BE2C (cell line): ENCODE data around the gene METTL6.
A peak's percentile ranks its signal among the peaks of the same experiment; 100 is the strongest.

Experiments used
- DNase-seq: peaks from one replicate; pipeline ENCODE4 v3.0.0-alpha.2; 2020
- H3K27me3 ChIP-seq: fragments of 250-450 bp; sonication (Bioruptor Pico); 2 replicates; pipeline ENCODE4 v1.5.1; 2020; ENCODE audit warnings: mild to moderate bottlenecking
- H3K36me3 ChIP-seq: fragments of 250-450 bp; sonication (Bioruptor Pico); 2 replicates; pipeline ENCODE4 v1.5.1; 2020; ENCODE audit warnings: mild to moderate bottlenecking
- H3K4me1 ChIP-seq: fragments of 250-450 bp; sonication (Bioruptor Pico); 2 replicates; pipeline ENCODE4 v1.5.1; 2020
- H3K4me3 ChIP-seq: 2 replicates; pipeline ENCODE4 v1.5.1; 2011; ENCODE audit warnings: low read depth, low read length
- H3K9me3 ChIP-seq: fragments of 250-450 bp; sonication (Bioruptor Pico); 2 replicates; pipeline ENCODE4 v1.5.1; 2020
- TF ChIP-seq, protein P1 (sequence below): IDR thresholded peaks from 2 replicates; pipeline ENCODE4 v1.5.1; 2012; ENCODE audit warnings: mild to moderate bottlenecking, low read depth, low read length

METTL6 gene

DNA sequence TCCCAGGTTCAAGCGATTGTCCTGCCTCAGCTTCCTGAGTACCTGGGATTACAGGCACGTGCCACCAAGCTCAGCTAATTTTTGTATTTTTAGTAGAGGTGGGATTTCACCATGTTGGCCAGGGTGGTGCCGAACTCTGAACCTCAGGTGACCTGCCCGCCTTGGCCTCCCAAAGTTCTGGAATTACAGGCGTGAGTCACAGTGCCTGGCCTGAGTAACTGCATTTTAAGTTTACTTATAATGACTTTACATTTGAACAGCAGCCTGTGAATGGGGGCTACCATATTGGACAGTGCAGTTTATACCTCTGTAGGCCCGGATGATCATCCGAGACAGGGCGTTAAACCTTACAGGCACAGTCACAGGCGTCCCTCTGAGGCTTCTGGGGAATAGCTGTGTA is 24.8 kb upstream of the METTL6 start:
- H3K27me3 ChIP-seq: no peaks in the 10 kb centered on the region
- no peak overlapping the region for H3K4me3 ChIP-seq
- H3K4me1 ChIP-seq: no peaks in the 10 kb centered on the region
- TF ChIP-seq, protein P1, sequence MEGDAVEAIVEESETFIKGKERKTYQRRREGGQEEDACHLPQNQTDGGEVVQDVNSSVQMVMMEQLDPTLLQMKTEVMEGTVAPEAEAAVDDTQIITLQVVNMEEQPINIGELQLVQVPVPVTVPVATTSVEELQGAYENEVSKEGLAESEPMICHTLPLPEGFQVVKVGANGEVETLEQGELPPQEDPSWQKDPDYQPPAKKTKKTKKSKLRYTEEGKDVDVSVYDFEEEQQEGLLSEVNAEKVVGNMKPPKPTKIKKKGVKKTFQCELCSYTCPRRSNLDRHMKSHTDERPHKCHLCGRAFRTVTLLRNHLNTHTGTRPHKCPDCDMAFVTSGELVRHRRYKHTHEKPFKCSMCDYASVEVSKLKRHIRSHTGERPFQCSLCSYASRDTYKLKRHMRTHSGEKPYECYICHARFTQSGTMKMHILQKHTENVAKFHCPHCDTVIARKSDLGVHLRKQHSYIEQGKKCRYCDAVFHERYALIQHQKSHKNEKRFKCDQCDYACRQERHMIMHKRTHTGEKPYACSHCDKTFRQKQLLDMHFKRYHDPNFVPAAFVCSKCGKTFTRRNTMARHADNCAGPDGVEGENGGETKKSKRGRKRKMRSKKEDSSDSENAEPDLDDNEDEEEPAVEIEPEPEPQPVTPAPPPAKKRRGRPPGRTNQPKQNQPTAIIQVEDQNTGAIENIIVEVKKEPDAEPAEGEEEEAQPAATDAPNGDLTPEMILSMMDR: no peak
- no peaks in the 10 kb centered on the region for H3K36me3 ChIP-seq
- no peak for DNase-seq
- no peaks in the 10 kb centered on the region for H3K9me3 ChIP-seq

DNA sequence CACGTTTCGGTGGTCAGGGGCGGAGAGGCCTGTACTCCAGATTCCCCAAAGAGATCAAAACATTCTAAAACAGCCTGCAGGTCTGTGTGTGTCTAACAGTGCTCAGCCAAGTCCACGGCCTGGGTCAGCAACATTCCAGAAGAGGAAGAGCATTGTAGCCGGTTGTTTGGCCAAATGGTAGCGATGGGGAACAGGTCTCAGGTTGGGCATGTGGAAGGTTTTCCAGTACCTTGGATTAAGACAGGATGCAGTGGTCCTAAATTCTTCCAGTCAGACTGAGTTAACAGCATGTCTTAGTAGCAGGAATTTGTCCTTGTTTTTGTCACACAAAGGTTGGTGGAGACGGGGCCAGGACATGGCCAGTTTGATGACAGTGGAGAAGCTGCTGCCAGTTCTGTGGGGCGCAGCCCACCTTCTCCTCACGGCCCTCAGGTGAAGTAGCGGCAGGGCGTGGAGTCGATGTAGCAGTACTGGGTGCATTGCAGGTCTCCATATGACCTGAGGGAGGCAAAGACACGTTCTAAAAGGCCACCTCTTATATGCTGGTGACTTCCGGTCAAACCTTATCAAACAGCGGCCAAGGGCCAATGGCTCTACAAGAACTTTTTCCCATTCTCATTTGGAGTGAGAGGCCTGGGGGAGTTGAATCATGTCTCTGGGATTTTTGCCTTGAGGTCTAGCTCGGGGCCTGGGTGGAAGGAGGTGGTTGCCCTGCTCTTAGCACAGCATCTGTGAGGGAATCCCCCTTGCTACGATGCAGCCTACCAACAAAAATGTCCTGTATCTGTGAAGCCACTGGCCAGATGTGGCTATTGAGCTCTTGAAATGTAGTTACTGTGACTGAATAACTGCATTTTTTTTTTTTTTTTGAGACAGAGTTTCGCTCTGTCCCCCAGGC is 24.1 kb upstream of the METTL6 start:
- no peak for DNase-seq
- Histone ChIP-seq H3K27me3 (no peaks in the 10 kb centered on the region), H3K4me1 (no peaks in the 10 kb centered on the region), H3K36me3 (no peaks in the 10 kb centered on the region), H3K9me3 (no peaks in the 10 kb centered on the region), H3K4me3 (no peak overlapping the region)
- TF ChIP-seq, protein P1: no peak

DNA sequence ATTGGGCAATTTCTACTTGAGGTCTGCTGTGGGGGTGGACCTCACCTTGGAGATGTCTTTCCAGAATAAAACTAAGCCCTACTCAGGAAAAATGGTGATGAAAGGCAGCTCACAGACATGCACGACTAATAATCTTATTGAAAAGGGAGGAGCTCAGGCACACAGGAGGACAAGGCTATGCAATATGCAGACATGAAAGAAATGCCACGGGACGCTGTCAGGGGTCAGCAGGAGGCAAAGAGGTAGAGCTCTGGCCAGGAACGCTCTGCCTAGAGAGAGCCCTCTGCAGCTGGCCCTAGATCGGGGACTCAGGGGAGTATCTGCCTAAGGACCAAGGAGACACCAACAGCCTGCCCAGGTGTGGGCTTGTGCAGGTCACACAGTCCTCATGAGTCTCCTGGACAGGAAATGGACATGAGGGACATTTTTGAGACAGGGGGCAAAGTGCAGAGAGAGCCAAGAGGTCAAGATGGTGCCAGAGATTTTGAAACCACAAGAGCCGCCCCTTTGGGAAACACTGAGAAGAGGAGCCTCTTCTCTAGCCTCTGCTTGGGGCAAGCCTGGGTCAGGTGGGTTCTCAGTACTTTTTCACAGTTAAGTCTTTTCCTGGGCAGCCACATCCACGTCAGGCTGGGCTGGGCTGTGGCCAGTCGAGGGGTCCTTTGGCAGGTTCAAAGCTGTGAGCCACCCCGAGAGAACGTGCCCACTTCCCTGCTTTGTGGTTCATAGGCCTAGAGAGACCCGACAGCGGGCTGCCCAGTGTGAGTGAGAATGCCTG is 23.3 kb upstream of the METTL6 start:
- TF ChIP-seq, protein P1: no peak
- Histone ChIP-seq H3K4me1 (no peaks in the 10 kb centered on the region), H3K9me3 (no peaks in the 10 kb centered on the region), H3K36me3 (no peaks in the 10 kb centered on the region), H3K27me3 (no peaks in the 10 kb centered on the region), H3K4me3 (no peak overlapping the region)
- no peak for DNase-seq

DNA sequence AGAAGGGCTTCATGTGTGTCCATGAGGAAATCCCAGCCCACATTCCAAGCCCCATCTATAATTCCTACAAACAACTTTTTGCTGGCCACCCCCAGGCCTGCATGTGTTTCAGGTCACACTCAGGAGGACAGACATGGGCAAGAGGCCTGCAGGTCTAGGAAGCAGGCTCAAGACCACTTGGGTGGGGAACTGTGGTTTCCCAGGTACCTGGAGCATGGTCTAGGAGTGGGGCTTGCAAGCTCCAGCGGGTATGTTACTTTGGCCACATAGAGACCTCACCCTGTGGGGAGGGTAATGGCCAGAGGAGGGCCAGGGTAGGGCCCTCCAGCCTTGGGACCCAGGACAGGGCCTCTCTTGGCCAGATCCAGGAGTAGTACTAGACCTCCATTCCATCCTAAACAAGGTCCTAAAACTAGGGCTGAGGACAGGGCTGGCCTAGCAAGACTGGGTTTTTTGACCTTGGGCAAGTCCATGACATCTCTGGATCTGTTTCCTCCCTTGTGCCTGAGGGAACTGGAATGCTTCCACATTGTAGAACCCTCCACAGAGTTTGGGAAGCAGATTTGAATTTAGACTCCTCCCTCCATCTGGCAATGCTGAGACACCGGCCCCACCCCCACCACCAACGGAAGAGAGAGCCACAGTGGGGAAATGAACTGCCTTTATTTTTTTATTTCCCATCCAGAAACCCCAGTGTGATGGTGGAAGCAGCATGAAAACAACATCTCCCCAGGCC is 22.3 kb upstream of the METTL6 start:
- TF ChIP-seq, protein P1: no peak
- no peak for DNase-seq

DNA sequence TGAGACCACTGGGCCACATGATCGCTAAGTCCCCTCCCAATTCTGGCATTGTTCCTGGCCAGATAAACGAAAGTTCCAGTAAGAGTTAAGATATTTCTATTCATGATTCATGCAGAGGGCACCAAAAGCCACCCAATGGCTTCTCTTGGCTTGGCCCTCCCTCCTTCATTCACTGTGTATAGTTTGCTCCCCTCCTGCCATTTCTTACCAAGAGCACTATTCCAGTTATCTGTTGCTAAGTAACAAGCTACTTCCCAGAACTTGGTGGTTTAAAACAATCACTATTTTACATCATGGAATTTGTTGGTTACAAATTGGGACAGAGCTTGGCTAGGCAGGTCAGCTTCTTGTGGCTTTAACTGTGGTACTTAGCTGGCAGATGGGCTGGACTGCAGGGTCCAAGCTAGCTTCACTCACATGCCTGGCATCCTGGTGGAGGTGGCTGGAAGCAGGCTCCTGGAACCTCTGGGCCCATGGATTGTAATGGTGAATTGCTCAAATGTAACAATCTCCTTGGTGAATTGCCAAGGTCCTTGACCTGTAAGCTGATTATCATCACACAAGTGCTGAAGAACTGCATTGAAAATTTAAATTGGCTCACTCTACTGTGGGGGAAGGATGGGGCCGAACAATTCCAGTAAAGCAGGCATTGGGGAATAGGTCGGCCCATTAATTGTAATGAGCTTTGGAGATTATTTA is 16.6 kb upstream of the METTL6 start:
- Histone ChIP-seq H3K36me3 (peaks cover 6% of the 10 kb centered on the region), H3K27me3 (no peaks in the 10 kb centered on the region), H3K9me3 (no peaks in the 10 kb centered on the region), H3K4me1 (no peaks in the 10 kb centered on the region), H3K4me3 (no peak overlapping the region)
- peak; percentile 20 for DNase-seq
- TF ChIP-seq, protein P1: no peak

More for the DNA sequence above, 22.3 kb upstream of the METTL6 start:
- no peaks in the 10 kb centered on the region for H3K36me3 ChIP-seq
- H3K9me3 ChIP-seq: no peaks in the 10 kb centered on the region
- no peak overlapping the region for H3K4me3 ChIP-seq
- H3K27me3 ChIP-seq: no peaks in the 10 kb centered on the region
- H3K4me1 ChIP-seq: no peaks in the 10 kb centered on the region
